H9 (cell line): ENCODE data around the gene ALLC. TPM values are rescaled to one million over a fixed set of nuclear protein-coding genes. Genes with fewer than 3 reads are reported as not detected.

Source experiments
- DNase-seq: peaks from one replicate; pipeline ENCODE4 v3.0.0-alpha.2; 2017
- H2AFZ ChIP-seq: one replicate; pipeline ENCODE4 v1.6.1; 2013; ENCODE audit warnings: mild to moderate bottlenecking, low read length, control low read depth, moderate library complexity
- H2AK5ac ChIP-seq: 2 replicates; pipeline ENCODE4 v1.6.1; 2013; ENCODE audit warnings: low read length, control low read depth, mixed read lengths; ENCODE audit not compliant: insufficient read length
- H2BK120ac ChIP-seq: one replicate; pipeline ENCODE4 v1.6.1; 2013; ENCODE audit warnings: low read depth, mild to moderate bottlenecking, low read length, control low read depth, inconsistent platforms; ENCODE audit not compliant: poor library complexity, severe bottlenecking
- H2BK12ac ChIP-seq: 2 replicates; pipeline ENCODE4 v1.6.1; 2013; ENCODE audit warnings: low read length, control low read depth, mixed read lengths, low read depth; ENCODE audit not compliant: insufficient read length
- H2BK15ac ChIP-seq: 2 replicates; pipeline ENCODE4 v1.6.1; 2013; ENCODE audit warnings: low read depth, low read length, control low read depth
- H2BK20ac ChIP-seq: one replicate; pipeline ENCODE4 v1.6.1; 2013; ENCODE audit warnings: low read depth, mild to moderate bottlenecking, low read length, control low read depth, inconsistent platforms; ENCODE audit not compliant: poor library complexity, severe bottlenecking
- H2BK5ac ChIP-seq: 2 replicates; pipeline ENCODE4 v1.6.1; 2013; ENCODE audit warnings: low read length, control low read depth, mixed read lengths; ENCODE audit not compliant: insufficient read length
- H3K14ac ChIP-seq: 2 replicates; pipeline ENCODE4 v1.6.1; 2013; ENCODE audit warnings: low read length, control low read depth; ENCODE audit not compliant: insufficient read depth
- H3K18ac ChIP-seq: 2 replicates; pipeline ENCODE4 v1.6.1; 2013; ENCODE audit warnings: low read depth, mild to moderate bottlenecking, mixed read lengths, low read length, control low read depth; ENCODE audit not compliant: insufficient read length
- H3K23ac ChIP-seq: 2 replicates; pipeline ENCODE4 v1.6.1; 2013; ENCODE audit warnings: low read length, control low read depth, mixed read lengths, low read depth; ENCODE audit not compliant: insufficient read length
- H3K23me2 ChIP-seq: 2 replicates; pipeline ENCODE4 v1.6.1; 2013; ENCODE audit warnings: low read depth, mild to moderate bottlenecking, mixed read lengths, low read length, control low read depth; ENCODE audit not compliant: insufficient read length, poor library complexity, severe bottlenecking
- H3K27ac ChIP-seq: 2 replicates; pipeline ENCODE4 v1.5.1; 2013; ENCODE audit warnings: low read length, control low read depth, mixed read lengths, low read depth; ENCODE audit not compliant: insufficient read length
- H3K27me3 ChIP-seq: 2 replicates; pipeline ENCODE4 v1.6.1; 2013; ENCODE audit warnings: low read length, control low read depth, inconsistent platforms; ENCODE audit not compliant: insufficient read depth
- H3K4ac ChIP-seq: 2 replicates; pipeline ENCODE4 v1.6.1; 2013; ENCODE audit warnings: low read depth, mild to moderate bottlenecking, control low read depth, inconsistent platforms, low read length, moderate library complexity
- H3K4me1 ChIP-seq: 2 replicates; pipeline ENCODE4 v1.6.1; 2013; ENCODE audit warnings: low read length, control low read depth, inconsistent platforms; ENCODE audit not compliant: insufficient read depth
- H3K4me2 ChIP-seq: 2 replicates; pipeline ENCODE4 v1.6.1; 2013; ENCODE audit warnings: low read length, control low read depth, mixed read lengths; ENCODE audit not compliant: insufficient read length, insufficient read depth
- H3K56ac ChIP-seq: 2 replicates; pipeline ENCODE4 v1.6.1; 2013; ENCODE audit warnings: low read depth, mild to moderate bottlenecking, mixed read lengths, low read length, control low read depth; ENCODE audit not compliant: insufficient read length
- H3K79me1 ChIP-seq: 2 replicates; pipeline ENCODE4 v1.6.1; 2013; ENCODE audit warnings: low read depth, mild to moderate bottlenecking, moderate library complexity, low read length, control low read depth, inconsistent platforms; ENCODE audit not compliant: insufficient read depth, poor library complexity, severe bottlenecking
- H3K79me2 ChIP-seq: 2 replicates; pipeline ENCODE4 v1.6.1; 2013; ENCODE audit warnings: low read length, control low read depth, inconsistent platforms; ENCODE audit not compliant: insufficient read depth
- H3K9ac ChIP-seq: 2 replicates; pipeline ENCODE4 v1.6.1; 2013; ENCODE audit warnings: low read length, control low read depth, mixed read lengths; ENCODE audit not compliant: insufficient read length; ENCODE audit errors: extremely low read depth
- H3K9me3 ChIP-seq: one replicate; pipeline ENCODE4 v1.6.1; 2013; ENCODE audit warnings: low read depth, low read length, inconsistent platforms; ENCODE audit not compliant: control insufficient read depth
- H3T11ph ChIP-seq: one replicate; pipeline ENCODE4 v1.6.1; 2013; ENCODE audit warnings: mild to moderate bottlenecking, low read length, control low read depth, inconsistent platforms
- H4K20me1 ChIP-seq: one replicate; pipeline ENCODE4 v1.6.1; 2013; ENCODE audit not compliant: control insufficient read depth, insufficient read length, insufficient read depth
- H4K5ac ChIP-seq: 2 replicates; pipeline ENCODE4 v1.6.1; 2013; ENCODE audit warnings: low read depth, mild to moderate bottlenecking, mixed read lengths, low read length, control low read depth; ENCODE audit not compliant: insufficient read length
- H4K8ac ChIP-seq: replicated peaks from 2 replicates; pipeline ENCODE4 v1.6.1; 2013; ENCODE audit warnings: low read length, control low read depth, mixed read lengths, low read depth; ENCODE audit not compliant: insufficient read length
- H4K91ac ChIP-seq: 2 replicates; pipeline ENCODE4 v1.6.1; 2013; ENCODE audit warnings: low read depth, mild to moderate bottlenecking, moderate library complexity, mixed read lengths, low read length, control low read depth; ENCODE audit not compliant: insufficient read length
- H3K27ac Mint-ChIP-seq, 3 experiments: 2 replicates in 2 of 3; 3 replicates in 1 of 3; pipeline ENCODE4 v1.8.0; 2020 to 2021; ENCODE audit warnings: mixed read lengths in 3 of 3, mild to moderate bottlenecking in 1 of 3, moderate library complexity in 1 of 3
- H3K27me3 Mint-ChIP-seq: 2 replicates; pipeline ENCODE4 v1.8.0; 2021; ENCODE audit warnings: low read depth, mild to moderate bottlenecking, moderate library complexity, mixed read lengths
- H3K36me3 Mint-ChIP-seq, 3 experiments: 2 replicates in 2 of 3; 3 replicates in 1 of 3; pipeline ENCODE4 v1.8.0; 2020 to 2021; ENCODE audit warnings: low read depth in 3 of 3, mixed read lengths in 3 of 3; ENCODE audit not compliant: insufficient read depth in 1 of 3
- H3K4me1 Mint-ChIP-seq, 2 experiments: 2 replicates each; pipeline ENCODE4 v1.8.0; 2020; ENCODE audit warnings: mixed read lengths in 2 of 2
- H3K4me3 Mint-ChIP-seq, 2 experiments: 2 replicates in 1 of 2; 3 replicates in 1 of 2; pipeline ENCODE4 v1.8.0; 2020 to 2021; ENCODE audit warnings: mild to moderate bottlenecking in 2 of 2, mixed read lengths in 2 of 2, moderate library complexity in 1 of 2
- H3K9me3 Mint-ChIP-seq, 2 experiments: 2 replicates in 1 of 2; 3 replicates in 1 of 2; pipeline ENCODE4 v1.8.0; 2020; ENCODE audit warnings: mild to moderate bottlenecking in 2 of 2, mixed read lengths in 2 of 2, moderate library complexity in 1 of 2
- WGBS: extraction: QIAGEN DNeasy Blood & Tissue Kit; methylation state at CpG from one replicate; pipeline ENCODE4 v1.1.7; 2013; ENCODE audit warnings: missing lambda C conversion rate, low lambda C conversion rate, mixed read lengths; ENCODE audit not compliant: insufficient read length; ENCODE audit errors: extremely low coverage; 5-methylcytosine and 5-hydroxymethylcytosine counted together
- total RNA-seq: library from RNA; stranded (reverse); gene quantifications from 2 replicates; pipeline ENCODE4 v1.2.1, GENCODE V29; 2021
- TF ChIP-seq, protein P1 (sequence below): fragments of 200-600 bp; sonication (generic); conservative IDR thresholded peaks from 3 replicates; pipeline ENCODE4 v1.8.0; 2021; ENCODE audit warnings: antibody characterized with exemption, mild to moderate bottlenecking

ALLC gene
- total RNA-seq, 1 experiment from 2014 or later = not detected

DNA sequence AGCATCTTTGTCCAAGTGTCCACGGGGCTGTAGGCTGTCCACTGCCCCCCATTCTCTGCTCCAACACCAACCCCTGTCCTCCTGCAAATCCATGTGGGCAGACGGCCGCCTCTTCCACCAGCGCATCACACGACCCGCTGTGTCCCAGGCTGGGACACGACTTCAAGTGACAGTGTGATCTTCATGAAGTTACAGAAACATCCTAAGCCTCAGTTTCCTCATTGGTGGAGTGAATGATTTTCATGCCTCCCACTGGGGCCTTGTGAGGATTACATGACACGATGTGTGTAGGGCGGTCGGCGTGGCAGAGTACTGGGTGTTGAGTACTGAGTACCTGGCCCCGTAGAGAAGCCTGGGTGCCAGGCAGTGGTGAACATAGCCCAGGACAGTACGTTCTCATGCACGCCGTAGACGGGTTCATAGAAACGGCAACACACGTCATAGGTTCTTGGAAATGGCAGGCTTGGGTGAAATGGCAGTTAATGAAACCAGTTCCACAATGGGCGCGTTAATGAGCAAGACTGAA, 9.3 kb upstream of the ALLC start:
- no peak overlapping the region for H2AFZ ChIP-seq
- H2AK5ac ChIP-seq = no peak overlapping the region
- no peak overlapping the region for H4K5ac ChIP-seq
- no peak overlapping the region for H3K27ac Mint-ChIP-seq
- H3K79me1 ChIP-seq = no peaks in the 10 kb centered on the region
- no peaks in the 10 kb centered on the region for H3K79me2 ChIP-seq
- no peaks in the 10 kb centered on the region for H3K9me3 ChIP-seq
- no peak overlapping the region for H3K56ac ChIP-seq
- no peaks in the 10 kb centered on the region for H3K36me3 Mint-ChIP-seq
- no peak overlapping the region for H3K4ac ChIP-seq
- no peak overlapping the region for H2BK12ac ChIP-seq
- H2BK120ac ChIP-seq = no peak overlapping the region
- no peak overlapping the region for H2BK15ac ChIP-seq
- TF ChIP-seq, protein P1, sequence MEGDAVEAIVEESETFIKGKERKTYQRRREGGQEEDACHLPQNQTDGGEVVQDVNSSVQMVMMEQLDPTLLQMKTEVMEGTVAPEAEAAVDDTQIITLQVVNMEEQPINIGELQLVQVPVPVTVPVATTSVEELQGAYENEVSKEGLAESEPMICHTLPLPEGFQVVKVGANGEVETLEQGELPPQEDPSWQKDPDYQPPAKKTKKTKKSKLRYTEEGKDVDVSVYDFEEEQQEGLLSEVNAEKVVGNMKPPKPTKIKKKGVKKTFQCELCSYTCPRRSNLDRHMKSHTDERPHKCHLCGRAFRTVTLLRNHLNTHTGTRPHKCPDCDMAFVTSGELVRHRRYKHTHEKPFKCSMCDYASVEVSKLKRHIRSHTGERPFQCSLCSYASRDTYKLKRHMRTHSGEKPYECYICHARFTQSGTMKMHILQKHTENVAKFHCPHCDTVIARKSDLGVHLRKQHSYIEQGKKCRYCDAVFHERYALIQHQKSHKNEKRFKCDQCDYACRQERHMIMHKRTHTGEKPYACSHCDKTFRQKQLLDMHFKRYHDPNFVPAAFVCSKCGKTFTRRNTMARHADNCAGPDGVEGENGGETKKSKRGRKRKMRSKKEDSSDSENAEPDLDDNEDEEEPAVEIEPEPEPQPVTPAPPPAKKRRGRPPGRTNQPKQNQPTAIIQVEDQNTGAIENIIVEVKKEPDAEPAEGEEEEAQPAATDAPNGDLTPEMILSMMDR = no peak
- H3K27me3 Mint-ChIP-seq = peaks cover 17% of the 10 kb centered on the region
- H3K4me1 Mint-ChIP-seq = peaks cover 13 to 17% of the 10 kb centered on the region in 2 experiments
- H3T11ph ChIP-seq = no peak overlapping the region
- H4K8ac ChIP-seq = no peak overlapping the region
- no peaks in the 10 kb centered on the region for H3K27me3 ChIP-seq
- no peak overlapping the region for H3K27ac ChIP-seq
- no peak overlapping the region for H3K23ac ChIP-seq
- H4K20me1 ChIP-seq = no peaks in the 10 kb centered on the region
- no peak overlapping the region for H3K14ac ChIP-seq
- no peak overlapping the region for H3K9ac ChIP-seq
- no peak overlapping the region for H3K4me2 ChIP-seq
- H3K23me2 ChIP-seq = peaks cover 2% of the 10 kb centered on the region
- peaks cover 0 to under 1% of the 10 kb centered on the region in 2 experiments; a peak in 1 of 5 replicates for H3K9me3 Mint-ChIP-seq
- WGBS = no CpG with 5 or more reads among the region's 20 CpGs
- no peak overlapping the region; a peak in 1 of 5 replicates for H3K4me3 Mint-ChIP-seq
- no peaks in the 10 kb centered on the region for H3K4me1 ChIP-seq
- H2BK20ac ChIP-seq = no peak overlapping the region
- DNase-seq = no peak
- H2BK5ac ChIP-seq = no peak overlapping the region
- H4K91ac ChIP-seq = no peak overlapping the region
- H3K18ac ChIP-seq = no peak overlapping the region
